HCT116 (cell line): Measurements from ENCODE around the gene DIS3L2. TPM values are rescaled to one million over a fixed set of nuclear protein-coding genes. Genes with fewer than 3 reads are reported as not detected.

Source experiments
- ATAC-seq: fragments of 200-7000 bp; cut with Tn5 transposase; 2 replicates; pipeline ENCODE4 v1.9.1; 2020; ENCODE audit warnings: mild to moderate bottlenecking, moderate library complexity
- BruUV-seq: library from RNA; stranded (reverse); fragments of 400-500 nt; replicated peaks from 2 replicates; lab custom pipeline; 2021; lab: Mats Ljungman, UMichigan
- CTCF ChIA-PET: fragments of 300-600 bp; sonication (Branson Sonifier 250); formaldehyde crosslinking; loops from one replicate; lab custom pipeline; 2021; ENCODE audit warnings: antibody characterized with exemption; lab: Charles Lee
- POLR2A ChIA-PET: fragments of 300-600, 350-600 bp; sonication (Branson Sonifier 250); formaldehyde crosslinking; loops from one replicate; lab custom pipeline; 2021; ENCODE audit warnings: antibody characterized with exemption; lab: Charles Lee
- RAD21 ChIA-PET, 2 experiments: fragments of 300-600 bp; sonication (Branson Sonifier 250); formaldehyde crosslinking; loops; one replicate each; lab custom pipeline; 2023; ENCODE audit warnings: low total read pairs in 2 of 2; ENCODE audit not compliant: uncharacterized antibody in 2 of 2, unreplicated experiment in 2 of 2, low non-redundant PET in 1 of 2; lab: Charles Lee
- DNase-seq: peaks from one replicate; pipeline ENCODE4 v3.0.0-alpha.2; 2010; ENCODE audit warnings: low read depth, low spot score
- H2AFZ ChIP-seq: fragments of 200-600 bp; shearing (Covaris generic), sonication (generic); 2 replicates; pipeline ENCODE4 v1.6.1; 2017; ENCODE audit warnings: low read depth, mixed run types, mixed read lengths, antibody characterized with exemption, low read length; ENCODE audit not compliant: poor library complexity, severe bottlenecking
- H3K27ac ChIP-seq: 2 replicates; pipeline ENCODE4 v1.5.1; 2012; ENCODE audit warnings: low read depth, low read length
- H3K27me3 ChIP-seq: fragments of 200-600 bp; sonication (generic); 2 replicates; pipeline ENCODE4 v1.6.1; 2016; ENCODE audit warnings: mixed run types, low read length, mixed read lengths; ENCODE audit not compliant: insufficient read depth
- H3K36me3 ChIP-seq, 2 experiments: fragments of 200-500 bp in 1 of 2; fragments of 200-600 bp in 1 of 2; sonication (Bioruptor generic) in 1 of 2; sonication (generic) in 1 of 2; 2 replicates each; pipeline versions ENCODE4 v1.5.1 to v1.6.1; 2014 to 2016; ENCODE audit warnings: low read length in 2 of 2, inconsistent platforms in 1 of 2, mixed read lengths in 1 of 2, mixed run types in 1 of 2; ENCODE audit not compliant: insufficient read depth in 2 of 2, control insufficient read depth in 1 of 2
- H3K4me1 ChIP-seq, 2 experiments: fragments of 200-600 bp in 1 of 2; sonication (generic) in 1 of 2; 2 replicates each; pipeline versions ENCODE4 v1.5.1 to v1.6.1; 2012 to 2017; ENCODE audit warnings: low read length in 2 of 2, inconsistent platforms in 1 of 2, mild to moderate bottlenecking in 1 of 2, mixed read lengths in 1 of 2, mixed run types in 1 of 2, moderate library complexity in 1 of 2; ENCODE audit not compliant: insufficient read depth in 2 of 2, control insufficient read depth in 1 of 2
- H3K4me2 ChIP-seq: fragments of 200-600 bp; sonication (generic); 2 replicates; pipeline ENCODE4 v1.6.1; 2017; ENCODE audit warnings: mixed run types, low read length, mixed read lengths
- H3K4me3 ChIP-seq, 2 experiments: fragments of 200-600 bp in 1 of 2; sonication (generic) in 1 of 2; replicated peaks in 1 of 2; 2 replicates each; pipeline ENCODE4 v1.5.1; 2011 to 2016; ENCODE audit warnings: low read length in 2 of 2, control low read depth in 1 of 2, low read depth in 1 of 2, mild to moderate bottlenecking in 1 of 2, mixed read lengths in 1 of 2, mixed run types in 1 of 2
- H3K79me2 ChIP-seq: fragments of 200-600 bp; sonication (generic); 2 replicates; pipeline ENCODE4 v1.6.1; 2017; ENCODE audit warnings: mild to moderate bottlenecking, mixed run types, low read length, moderate library complexity, mixed read lengths; ENCODE audit not compliant: insufficient read depth
- H3K9ac ChIP-seq: fragments of 200-600 bp; sonication (generic); 2 replicates; pipeline ENCODE4 v1.6.1; 2016; ENCODE audit warnings: low read length, mixed read lengths
- H3K9me2 ChIP-seq: fragments of 200-600 bp; sonication (generic), shearing (Covaris generic); 2 replicates; pipeline ENCODE4 v1.6.1; 2017; ENCODE audit warnings: mixed run types, mild to moderate bottlenecking, moderate library complexity; ENCODE audit not compliant: insufficient read depth
- H3K9me3 ChIP-seq, 2 experiments: fragments of 200-500 bp in 1 of 2; fragments of 200-600 bp in 1 of 2; sonication (Bioruptor generic) in 1 of 2; sonication (generic) in 1 of 2; 2 replicates each; pipeline ENCODE4 v1.6.1; 2014 to 2017; ENCODE audit warnings: low read length in 2 of 2, mixed read lengths in 2 of 2, inconsistent platforms in 1 of 2, low read depth in 1 of 2, mild to moderate bottlenecking in 1 of 2, mixed run types in 1 of 2, moderate library complexity in 1 of 2; ENCODE audit not compliant: control insufficient read depth in 1 of 2, insufficient read depth in 1 of 2
- H4K20me1 ChIP-seq: fragments of 200-600 bp; sonication (generic), shearing (Covaris generic); 2 replicates; pipeline ENCODE4 v1.6.1; 2017; ENCODE audit warnings: mixed run types, mild to moderate bottlenecking, moderate library complexity; ENCODE audit not compliant: insufficient read depth
- ELF1 ChIP-seq: IDR thresholded peaks from 2 replicates; pipeline ENCODE4 v1.6.1; 2012; ENCODE audit warnings: low read depth, borderline replicate concordance
- JUND ChIP-seq: IDR thresholded peaks from 2 replicates; pipeline ENCODE4 v1.6.1; 2012
- POLR2A ChIP-seq: IDR thresholded peaks from 2 replicates; pipeline ENCODE4 v1.7.0; 2011; ENCODE audit warnings: borderline replicate concordance; ENCODE audit not compliant: insufficient read depth, insufficient read length; ENCODE audit errors: extremely low read depth
- ZFX ChIP-seq: fragments of 450-650 bp; IDR thresholded peaks from 2 replicates; pipeline ENCODE4 v1.6.1; 2017
- intact Hi-C: fragments of 100-400 bp; cut with micrococcal nuclease; formaldehyde crosslinking; loops from 2 replicates; pipeline ENCODE4 v1.10.0; 2022
- total RNA-seq: library from RNA; stranded (reverse); gene quantifications from one replicate; pipeline ENCODE4 v1.2.1, GENCODE V29; 2021; ENCODE audit not compliant: unreplicated experiment
- TF ChIP-seq, protein P1 (sequence below): IDR thresholded peaks from 2 replicates; pipeline ENCODE4 v1.6.1; 2012

Gene DIS3L2
- total RNA-seq, 1 experiment from 2014 or later = 42.5 TPM

DNA sequence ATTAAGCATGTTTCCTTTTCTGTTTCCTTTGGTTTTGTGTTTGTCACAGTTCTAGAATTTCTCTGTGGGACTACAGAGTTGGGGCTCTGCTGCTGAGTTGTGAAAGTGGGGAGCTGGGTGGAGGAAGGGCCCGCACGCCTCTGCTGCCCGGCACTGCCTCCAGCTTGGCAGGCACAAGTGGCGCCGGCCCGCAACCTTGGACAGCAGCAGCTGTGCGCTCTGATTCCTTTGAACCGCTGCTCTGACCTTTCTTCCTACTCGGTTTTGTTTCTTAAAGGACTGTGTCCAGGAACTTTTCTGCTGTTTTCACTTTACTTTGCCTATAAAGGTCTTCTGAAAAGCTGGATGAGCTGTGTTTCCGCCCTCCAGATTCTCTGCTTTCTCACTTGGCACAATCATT, 279.4 kb downstream of the DIS3L2 start (continued):
- no peak for TF ChIP-seq POLR2A
- TF ChIP-seq, protein P1, sequence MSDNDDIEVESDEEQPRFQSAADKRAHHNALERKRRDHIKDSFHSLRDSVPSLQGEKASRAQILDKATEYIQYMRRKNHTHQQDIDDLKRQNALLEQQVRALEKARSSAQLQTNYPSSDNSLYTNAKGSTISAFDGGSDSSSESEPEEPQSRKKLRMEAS = no peak

- Histone ChIP-seq H3K27ac (no peak overlapping the region), H4K20me1 (no peaks in the 10 kb centered on the region), H3K36me3 (no peaks in the 10 kb centered on the region), H3K9ac (no peak overlapping the region), H3K4me2 (no peak overlapping the region), H3K9me2 (no peaks in the 10 kb centered on the region), H3K79me2 (no peaks in the 10 kb centered on the region), H3K4me1 (peaks cover 0 to 9% of the 10 kb centered on the region in 2 experiments; a peak in 1 of 4 replicates), H2AFZ (no peak overlapping the region), H3K27me3 (no peaks in the 10 kb centered on the region), H3K4me3 (no peak overlapping the region), H3K9me3 (no peaks in the 10 kb centered on the region)
- ChIA-PET POLR2A (no interaction called here), CTCF (no interaction called here), RAD21 (no interaction called here)
- ATAC-seq (no peak), DNase-seq (no peak)
- intact Hi-C loops = no loop called here
- BruUV-seq = no TSS peak
- TF ChIP-seq JUND (no peak), ZFX (no peak)
These were observed 280.8 kb downstream of the DIS3L2 start for GRCh38 chr2:232242316-232242715.

DNA sequence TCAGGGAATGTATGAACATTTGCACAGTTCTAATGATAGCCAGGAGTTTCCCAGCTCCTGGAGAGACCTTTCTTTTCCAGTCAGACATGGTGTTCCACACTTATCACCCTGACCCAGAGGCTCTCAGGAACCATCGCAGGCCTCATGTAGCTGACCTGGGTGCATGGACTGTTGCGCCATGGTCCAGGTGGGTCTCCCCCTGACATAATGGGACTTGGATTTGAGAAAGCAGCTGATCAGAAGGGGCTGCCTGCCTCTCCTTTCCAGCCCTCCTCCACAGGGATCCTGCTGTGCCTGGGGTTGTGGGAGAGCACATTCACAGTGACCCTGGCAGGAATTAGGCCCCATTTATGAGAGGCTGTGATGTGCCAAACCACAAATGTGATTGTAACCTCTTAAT, 283.6 kb downstream of the DIS3L2 start:
- H3K4me1 ChIP-seq = peaks cover 0 to 5% of the 10 kb centered on the region in 2 experiments; a peak in 1 of 4 replicates
- BruUV-seq = no TSS peak
- ChIA-PET POLR2A (no interaction called here), CTCF (no interaction called here)
- H3K79me2 ChIP-seq = no peaks in the 10 kb centered on the region
- no peak overlapping the region for H3K9ac ChIP-seq
- H2AFZ ChIP-seq = no peak overlapping the region
- no peaks in the 10 kb centered on the region for H3K9me3 ChIP-seq
- H3K4me2 ChIP-seq = no peak overlapping the region
- intact Hi-C loops = no loop called here
- H3K9me2 ChIP-seq = no peaks in the 10 kb centered on the region
- no peak overlapping the region for H3K4me3 ChIP-seq
- H3K27me3 ChIP-seq = no peaks in the 10 kb centered on the region
- TF ChIP-seq ELF1 (no peak), ZFX (no peak)
- TF ChIP-seq, all 23 proteins: peak for 0
- RAD21 ChIA-PET = no interaction called here
- Histone ChIP-seq H3K27ac (no peak overlapping the region), H4K20me1 (no peaks in the 10 kb centered on the region; the same call in 1 of the 2 replicates), H3K36me3 (no peaks in the 10 kb centered on the region)
- ATAC-seq (no peak), DNase-seq (no peak)
